ENCODE measurements around the gene PRRT1.
"Not testable (repeated sequence)": the region's sequence is repeated elsewhere in the genome, so short reads cannot be mapped to it uniquely, and the experiment has no call there.

Gene PRRT1

DNA sequence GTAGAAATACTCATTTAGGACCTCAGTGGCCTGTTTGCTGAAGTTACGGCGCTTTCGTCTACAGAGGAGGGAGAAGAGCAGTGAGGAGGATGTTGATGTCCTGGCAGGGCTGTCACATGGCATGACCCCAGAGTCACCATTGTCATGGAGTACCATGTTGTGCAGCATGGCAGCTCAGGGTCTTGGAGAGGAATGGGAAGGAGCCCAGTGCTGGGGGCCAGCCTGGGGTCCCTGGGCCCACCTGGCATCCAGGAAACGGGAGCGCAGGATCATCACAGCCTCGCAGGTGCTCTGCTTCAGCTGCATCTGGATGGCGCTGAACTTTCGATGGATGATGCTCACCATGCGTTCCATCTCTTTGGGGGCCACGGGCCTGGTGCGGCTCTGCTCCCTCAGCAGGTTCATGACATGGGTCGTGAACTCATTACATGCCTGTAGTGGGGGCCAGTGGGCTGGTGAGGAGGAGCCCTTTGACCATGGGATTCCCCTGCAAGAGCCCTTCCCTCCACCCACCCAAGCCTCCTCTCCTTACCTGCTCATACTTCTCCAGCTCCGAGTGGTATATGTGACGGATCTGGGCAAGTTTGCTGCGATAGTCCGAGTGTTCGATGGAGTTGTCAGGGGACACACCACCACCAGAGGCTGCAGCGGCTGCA lies 36.1 kb upstream of the PRRT1 start:
- DNase-seq, result not testable (repeated sequence)

DNA sequence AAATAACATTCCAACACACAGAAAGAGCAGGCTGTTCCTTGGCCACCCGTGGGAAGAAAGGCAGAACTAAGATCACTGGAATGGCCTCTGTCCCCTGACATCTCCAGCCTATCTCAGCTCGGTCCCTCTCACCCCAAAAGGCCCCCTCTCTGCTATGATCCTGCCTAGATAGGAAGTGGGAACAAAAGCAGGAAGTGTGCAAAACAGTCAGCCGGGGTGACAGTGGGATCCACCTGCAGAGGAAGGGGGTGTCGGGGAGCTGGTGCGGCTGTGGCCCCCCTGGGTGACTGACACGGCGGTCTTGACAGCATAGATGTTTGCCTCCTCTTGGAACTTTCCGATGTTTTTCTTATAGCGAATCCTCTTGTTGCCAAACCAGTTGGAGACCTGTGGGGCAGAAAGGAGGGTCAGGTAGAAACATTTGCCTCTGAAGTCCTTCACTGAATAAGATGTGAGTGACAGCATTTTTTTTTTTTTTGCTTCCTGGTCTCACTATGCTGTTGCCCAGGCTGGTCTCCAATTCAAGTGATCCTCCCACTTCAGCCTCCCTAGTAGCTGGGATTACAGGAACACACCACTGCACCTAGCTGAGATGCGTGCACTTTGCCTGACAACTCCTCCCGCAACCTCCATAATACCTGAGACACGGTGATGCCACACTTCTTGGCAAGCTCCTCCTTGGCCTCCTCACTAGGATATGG lies 35.4 kb upstream of the PRRT1 start:
- peak; percentile 32 for DNase-seq

GRCh38 chr6:32186151-32186840 lies 34.6 kb upstream of the PRRT1 start:
- not testable (repeated sequence) for DNase-seq

DNA sequence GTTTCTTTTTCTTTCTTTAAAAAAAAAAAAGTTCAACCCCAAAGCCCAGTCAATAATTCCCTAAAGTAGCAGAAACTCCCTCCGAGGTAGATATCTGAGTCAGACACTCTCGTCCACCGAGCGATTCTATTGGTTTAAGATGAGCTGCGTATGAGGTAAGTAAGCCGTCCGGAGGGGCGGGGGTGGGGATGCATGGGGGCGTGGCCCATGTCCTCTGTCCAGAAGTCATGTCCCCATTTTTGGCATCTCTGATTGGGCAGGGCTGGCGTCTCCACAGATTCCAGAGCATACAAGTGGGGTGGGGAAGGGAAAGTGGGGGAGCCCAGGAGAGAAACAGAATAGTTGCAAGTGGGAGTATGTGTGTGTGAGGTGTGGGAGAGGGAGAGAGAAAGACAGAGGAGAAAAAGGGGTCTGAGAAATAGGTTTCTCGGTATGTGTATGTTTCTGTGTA lies 34.0 kb upstream of the PRRT1 start:
- DNase-seq, result peak; percentile 71

- no peak for DNase-seq
Measured at GRCh38 chr6:32184084-32184640, 32.4 kb upstream of the PRRT1 start, which contains the start of gene AGER. TSS of gene AGER (minus strand) at chr6:32184253. CDS start at chr6:32184222, 31 bp downstream.

DNA sequence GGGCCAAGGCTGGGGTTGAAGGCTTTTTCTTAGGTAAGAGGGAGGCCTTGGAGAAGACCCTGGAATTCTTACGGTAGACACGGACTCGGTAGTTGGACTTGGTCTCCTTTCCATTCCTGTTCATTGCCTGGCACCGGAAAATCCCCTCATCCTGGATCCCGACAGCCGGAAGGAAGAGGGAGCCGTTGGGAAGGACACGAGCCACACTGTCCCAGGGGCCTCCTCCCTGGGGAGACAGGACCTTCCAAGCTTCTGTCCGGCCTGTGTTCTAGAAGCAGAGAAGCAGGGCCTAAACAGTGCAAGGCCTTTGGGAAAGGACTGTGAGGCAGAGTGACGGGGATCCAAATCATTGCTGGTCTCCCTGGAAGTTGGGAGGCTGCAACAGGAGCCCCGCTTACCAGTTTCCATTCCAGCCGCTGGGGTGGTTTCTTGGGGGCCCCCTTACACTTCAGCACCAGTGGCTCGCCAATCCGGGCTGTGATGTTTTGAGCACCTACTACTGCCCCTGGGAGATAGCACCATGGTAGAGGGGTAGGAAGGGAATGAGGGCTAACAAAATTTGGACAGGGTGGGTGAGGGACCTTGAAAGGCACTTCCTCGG lies 31.8 kb upstream of the PRRT1 start:
- no peak for DNase-seq

- no peak for DNase-seq
Measured at GRCh38 chr6:32183030-32183429, 31.3 kb upstream of the PRRT1 start.

DNA sequence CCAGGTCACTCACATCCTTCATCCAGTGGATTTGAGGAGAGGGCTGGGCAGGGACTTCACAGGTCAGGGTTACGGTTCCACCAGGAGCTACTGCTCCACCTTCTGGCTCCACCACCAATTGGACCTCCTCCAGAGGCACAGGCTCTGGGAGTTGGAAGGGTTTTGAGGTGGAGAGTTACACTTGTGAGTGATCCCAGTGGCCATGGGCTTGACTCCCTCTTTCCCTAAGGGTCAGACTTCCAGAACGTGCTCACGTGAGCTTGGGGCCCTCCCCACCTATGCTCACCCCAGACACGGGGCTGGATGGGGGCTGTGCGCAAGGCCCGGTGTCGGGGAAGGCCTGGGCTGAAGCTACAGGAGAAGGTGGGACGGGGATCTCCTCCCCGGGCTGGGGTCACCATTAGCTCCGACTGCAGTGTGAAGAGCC lies 30.8 kb upstream of the PRRT1 start:
- no peak for DNase-seq

DNA sequence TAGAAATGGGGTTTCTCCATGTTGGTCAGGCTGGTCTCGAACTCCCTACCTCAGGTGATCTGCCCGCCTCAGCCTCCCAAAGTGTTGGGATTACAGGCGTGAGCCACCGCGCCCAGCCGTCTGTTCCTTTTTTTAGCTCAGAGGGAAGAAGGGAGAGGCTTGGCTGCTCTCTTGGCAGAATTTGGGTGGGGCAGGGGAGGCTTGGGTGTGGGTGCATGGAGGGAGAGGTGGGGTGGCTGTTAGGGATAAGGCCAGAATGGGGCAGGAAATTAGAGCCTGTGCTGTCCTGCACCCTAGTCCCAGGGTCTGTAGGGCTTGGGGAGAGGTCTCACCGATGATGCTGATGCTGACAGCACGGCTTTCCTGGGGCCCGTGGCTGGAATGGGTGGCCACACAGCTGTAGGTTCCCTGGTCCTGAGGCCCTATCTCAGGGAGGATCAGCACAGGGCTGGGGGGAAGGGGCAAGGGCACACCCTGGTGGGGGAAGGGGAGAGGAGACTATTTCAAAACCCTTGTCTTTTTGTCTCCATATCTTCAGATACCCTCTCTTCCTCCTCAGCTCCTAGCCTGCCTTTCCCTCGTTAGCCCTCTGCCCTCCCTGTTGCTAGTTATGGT lies 30.3 kb upstream of the PRRT1 start:
- no peak for DNase-seq

- no peak for DNase-seq
Measured at GRCh38 chr6:32181148-32181702, 29.5 kb upstream of the PRRT1 start.

GRCh38 chr6:32179766-32180405 lies 28.1 kb upstream of the PRRT1 start:
- DNase-seq, result no peak

DNA sequence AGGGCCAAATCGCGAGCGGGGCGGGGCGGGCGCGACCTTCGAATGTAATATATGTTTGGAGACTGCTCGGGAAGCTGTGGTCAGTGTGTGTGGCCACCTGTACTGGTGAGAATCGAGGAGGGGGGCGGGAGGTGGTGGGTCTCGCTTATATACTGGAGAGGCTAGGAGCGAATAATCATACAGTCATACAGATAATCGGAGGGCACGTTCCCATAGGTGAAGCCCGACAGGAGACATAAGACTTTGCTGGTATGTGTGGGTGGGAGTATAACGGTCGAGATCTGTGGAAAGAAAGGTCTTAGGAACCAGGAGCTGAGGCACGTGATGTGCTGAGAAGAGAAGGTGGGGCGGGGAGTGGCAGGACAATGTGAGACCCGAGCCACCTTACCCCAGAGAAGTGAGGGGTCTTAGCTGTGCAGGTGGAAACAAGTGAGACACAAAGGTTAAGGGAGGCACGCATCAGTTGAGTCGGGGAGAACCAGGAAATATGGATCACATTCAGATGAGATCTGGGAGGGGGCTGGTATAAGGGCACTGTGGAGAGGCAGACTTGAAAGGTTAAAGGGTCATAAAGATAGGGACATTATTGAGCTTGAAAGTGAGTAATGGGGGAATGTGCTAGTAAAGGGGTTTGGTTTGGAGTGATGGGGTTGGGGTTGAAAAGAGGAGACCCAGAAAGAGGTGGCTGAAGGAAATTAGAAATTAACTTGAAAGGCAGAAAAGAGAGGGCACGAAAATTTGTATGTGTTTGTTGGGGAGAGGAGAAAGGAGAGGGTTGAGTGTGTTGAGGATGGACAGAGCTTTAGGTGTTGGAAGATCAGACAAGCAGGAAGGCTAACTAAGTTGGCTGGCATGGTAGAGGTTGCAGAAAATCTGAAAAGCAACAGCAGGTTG lies 27.1 kb upstream of the PRRT1 start:
- DNase-seq, result no peak

DNA sequence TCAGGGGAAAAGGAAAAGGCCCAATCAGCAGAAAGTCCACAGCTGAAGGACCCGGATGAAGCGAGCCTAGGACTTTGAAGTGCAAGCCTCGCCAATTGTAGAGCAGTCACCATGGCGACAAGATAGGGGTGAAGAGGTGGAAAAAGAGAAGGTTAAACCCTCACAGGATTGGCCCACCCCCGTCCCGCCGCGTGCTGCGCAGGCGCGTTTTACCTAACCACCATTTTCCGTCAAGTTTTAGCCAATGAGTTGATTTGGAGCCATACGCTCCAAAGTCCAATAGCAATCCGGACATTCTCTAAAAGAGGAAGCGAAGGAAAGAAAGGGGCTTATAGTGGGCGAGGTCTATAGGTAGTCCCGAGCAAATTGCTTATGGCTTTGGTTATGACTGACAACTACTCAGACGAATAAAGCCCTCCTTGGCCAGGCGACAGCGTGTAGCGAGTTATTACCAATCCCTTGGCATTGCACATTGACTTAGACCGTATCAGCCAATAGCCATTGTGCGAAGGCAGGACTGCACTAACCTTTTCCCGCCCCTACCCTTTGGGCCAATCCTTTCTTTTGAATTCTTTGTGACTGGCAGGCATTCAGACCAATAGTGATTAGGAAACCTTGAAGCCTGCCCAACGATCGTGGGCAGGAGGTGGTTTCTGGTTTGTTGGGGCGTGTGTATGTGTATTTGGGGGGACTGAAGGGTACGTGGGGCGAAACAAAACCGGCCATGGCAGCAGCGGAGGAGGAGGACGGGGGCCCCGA lies 26.2 kb upstream of the PRRT1 start, which contains the start of gene RNF5:
Gene RNF5, plus strand, starts transcription at position 618 of the 759 bp plus-strand sequence. Its CDS starts 107 bp downstream, at position 725.
- DNase-seq, result peak; percentile 100

GRCh38 chr6:32177183-32177787 lies 25.5 kb upstream of the PRRT1 start:
- DNase-seq, result peak; percentile 43

- no peak for DNase-seq
Measured at GRCh38 chr6:32176476-32177182, 24.9 kb upstream of the PRRT1 start.

- peak; percentile 92 for DNase-seq
Measured at GRCh38 chr6:32175711-32176475, 24.2 kb upstream of the PRRT1 start, which contains the start of gene AGPAT1. TSS of gene AGPAT1 (minus strand) at chr6:32176084. CDS start at chr6:32171496, 4,588 bp downstream.

- DNase-seq, result no peak
Measured at GRCh38 chr6:32175322-32175710, 23.6 kb upstream of the PRRT1 start.

GRCh38 chr6:32174416-32174815 lies 22.7 kb upstream of the PRRT1 start:
- no peak for DNase-seq
